WTC11 (cell line): Measurements from ENCODE around the gene ATP2B1. TPM values are rescaled to one million over a fixed set of nuclear protein-coding genes. Genes with fewer than 3 reads are reported as not detected.

Source experiments
- PRDM15 ChIP-seq: sonication (generic); formaldehyde crosslinking; IDR thresholded peaks from 2 replicates; pipeline ENCODE4 v1.8.0; 2022; ENCODE audit warnings: missing genetic modification reagents
- total RNA-seq: library from RNA; stranded (reverse); gene quantifications from 3 replicates; pipeline ENCODE4 v1.2.3, GENCODE V29; 2021

ATP2B1 gene
- total RNA-seq, 1 experiment from 2014 or later, result 31.7 TPM

GRCh38 chr12:89538897-89539296 is 169.7 kb downstream of the ATP2B1 start (continued):
- TF ChIP-seq PRDM15 (CRISPR knock-in tag), result no peak
- TF ChIP-seq, all 79 proteins: peak for 0

Other genes starting within 250 kb of the ATP2B1 start
- 2.9 to 3.9 TPM (median 3.2 TPM) in 3 replicates for gene GALNT4, start 184.0 kb downstream of the ATP2B1 start, total RNA-seq
- 17.8 to 22.2 TPM (median 21.3 TPM) in 3 replicates for gene POC1B, start 182.8 kb downstream of the ATP2B1 start, total RNA-seq